ENCODE data around the gene SLC4A8.

The SLC4A8 gene

DNA sequence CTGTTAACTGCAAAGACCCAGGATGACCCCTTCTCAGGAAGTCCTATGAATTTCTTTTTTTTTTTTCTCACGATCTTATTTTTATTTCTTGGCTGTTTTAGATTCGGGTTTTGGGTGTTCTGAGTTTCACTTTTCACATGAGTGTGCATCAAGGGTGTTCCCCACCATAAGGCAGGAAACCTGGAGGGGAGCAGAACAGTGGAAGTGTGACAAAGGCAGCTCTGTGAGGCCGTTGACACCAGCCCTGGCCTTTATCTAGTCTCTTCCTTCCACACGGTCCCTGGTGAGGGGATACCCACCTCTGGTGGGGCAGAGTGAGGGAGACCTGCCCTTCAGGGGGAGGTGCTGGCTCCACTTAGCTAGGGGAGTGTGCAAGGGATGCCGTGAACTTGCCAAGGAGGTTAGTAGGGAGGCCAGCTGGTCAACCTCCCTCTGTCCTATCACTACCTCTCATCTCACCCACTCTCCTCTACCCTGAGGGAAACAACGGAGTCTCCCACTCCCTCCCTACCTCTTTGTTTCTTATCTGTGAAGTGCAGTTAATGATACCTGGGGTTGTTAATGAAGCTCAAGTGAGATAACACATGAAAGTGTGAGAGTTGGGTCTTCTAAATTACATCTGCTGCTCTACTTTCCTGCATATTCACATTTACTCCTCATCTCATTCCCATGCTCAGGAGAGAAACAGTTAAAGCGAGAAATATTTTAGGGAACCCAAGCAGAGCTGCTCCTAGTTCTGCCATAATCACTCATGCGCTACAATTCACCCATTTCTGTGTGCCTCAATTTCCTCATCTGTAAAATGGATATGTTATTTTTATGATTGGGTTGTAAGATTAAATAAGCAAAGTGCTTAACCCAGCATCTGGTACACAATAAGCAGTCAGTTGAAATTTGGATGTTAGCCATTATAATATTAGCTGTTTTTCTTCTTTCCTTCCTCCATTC, 29.1 kb upstream of the SLC4A8 start:
- peak in 1 of 2 donors; percentile 12 for DNase-seq

DNA sequence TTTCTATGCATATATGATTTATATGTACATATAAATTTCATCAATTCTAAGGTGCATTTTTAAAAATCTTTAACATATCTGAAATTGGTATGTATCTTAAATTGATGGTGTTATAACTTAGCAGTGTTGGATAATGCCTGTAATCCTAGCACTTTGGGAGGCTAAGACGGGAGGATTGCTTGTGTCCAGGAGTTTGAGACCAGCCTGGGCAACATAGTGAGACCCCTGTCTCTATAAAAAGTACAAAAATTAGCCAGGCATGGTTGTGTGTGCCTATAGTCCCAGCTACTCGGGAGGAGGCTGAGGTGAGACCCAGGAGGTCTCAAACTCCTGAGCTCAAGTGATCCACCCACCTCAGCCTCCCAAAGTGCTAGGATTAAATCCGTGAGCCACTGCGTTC, 27.0 kb upstream of the SLC4A8 start:
- DNase-seq: no peak

GRCh38 chr12:51399891-51400290, 24.7 kb upstream of the SLC4A8 start:
- DNase-seq: no peak

DNA sequence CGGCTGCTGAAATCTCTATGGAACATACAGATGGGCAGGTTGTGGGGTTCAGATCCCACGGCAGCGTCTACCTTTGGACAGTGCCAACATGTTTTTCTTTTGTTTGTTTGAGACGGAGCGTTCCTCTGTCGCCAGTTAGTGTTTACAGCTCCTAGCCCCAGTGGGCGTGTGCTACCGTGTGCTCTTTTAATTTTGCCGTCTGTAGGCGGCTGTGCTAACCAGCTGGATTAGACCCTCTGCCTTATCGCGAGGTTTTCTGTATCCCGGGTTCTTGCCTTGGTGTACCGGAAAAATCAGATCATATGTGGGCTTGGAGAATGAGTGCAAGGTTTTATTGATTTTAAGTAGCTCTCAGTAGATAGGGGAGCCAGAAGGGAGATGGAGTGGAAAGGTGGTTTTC, 23.6 kb upstream of the SLC4A8 start:
- no peak for DNase-seq

- no peak for DNase-seq
These were observed 23.1 kb upstream of the SLC4A8 start for GRCh38 chr12:51401486-51401885.

DNA sequence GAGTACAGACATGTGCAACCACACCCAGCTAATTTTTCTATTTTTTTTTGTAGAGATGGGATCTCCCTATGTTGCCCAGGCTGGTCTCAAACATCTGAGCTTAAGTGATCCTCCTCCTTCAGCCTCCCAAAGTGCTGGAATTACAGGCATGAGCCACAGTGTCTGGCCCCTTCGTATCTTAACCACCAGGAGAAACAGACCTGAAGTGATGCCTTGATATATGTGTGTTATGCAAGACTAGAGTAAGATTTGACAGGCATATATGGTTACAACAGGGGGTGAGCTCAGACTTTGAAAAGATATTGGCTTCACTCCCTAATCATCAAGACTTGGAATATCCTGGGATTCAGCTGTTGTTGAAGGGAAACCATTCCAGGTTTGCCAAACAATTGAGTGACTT, 22.7 kb upstream of the SLC4A8 start:
- DNase-seq: no peak

DNA sequence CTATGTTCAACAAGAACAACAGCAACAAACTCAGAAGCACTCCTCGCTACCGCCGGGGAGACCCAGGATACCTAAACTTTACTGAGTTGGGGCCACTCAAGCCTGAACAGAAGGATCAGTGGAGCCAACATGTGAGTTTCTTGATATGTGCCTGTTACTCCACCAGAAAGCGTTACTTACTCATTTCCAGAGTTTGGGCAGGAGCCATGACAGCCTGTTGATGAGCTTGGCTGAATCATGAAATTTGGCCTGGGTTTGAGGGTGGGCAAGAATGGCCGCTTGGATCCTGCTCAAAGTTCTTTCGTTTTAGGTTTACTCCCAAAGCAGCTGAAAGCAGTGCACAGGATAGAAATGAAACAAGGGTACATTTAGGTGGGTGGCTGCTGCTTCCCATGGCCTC, 21.5 kb upstream of the SLC4A8 start:
- no peak for DNase-seq

DNA sequence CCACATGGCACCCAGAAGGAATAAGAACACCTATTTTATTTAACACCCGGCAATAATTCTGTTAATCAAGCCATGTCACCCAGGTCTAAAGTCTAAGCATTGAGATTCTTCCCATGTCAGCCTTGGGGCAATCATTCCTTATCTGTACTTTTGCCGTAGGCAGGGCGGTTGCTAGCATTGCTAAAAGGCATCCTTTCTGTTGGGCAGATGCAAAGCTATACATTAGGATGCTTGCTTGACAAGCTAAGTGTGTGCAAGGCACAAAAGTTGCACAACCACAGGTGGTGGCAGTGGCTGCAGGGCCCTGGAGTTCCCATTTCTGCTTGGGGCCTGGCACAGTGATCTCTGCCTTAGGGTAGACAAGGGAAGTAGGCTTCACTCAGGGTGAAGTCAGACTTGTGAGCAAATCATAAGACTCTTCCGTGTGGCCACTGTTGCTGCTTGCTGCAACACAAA, 20.9 kb upstream of the SLC4A8 start:
- DNase-seq: peak in 1 of 2 donors; percentile 25

DNA sequence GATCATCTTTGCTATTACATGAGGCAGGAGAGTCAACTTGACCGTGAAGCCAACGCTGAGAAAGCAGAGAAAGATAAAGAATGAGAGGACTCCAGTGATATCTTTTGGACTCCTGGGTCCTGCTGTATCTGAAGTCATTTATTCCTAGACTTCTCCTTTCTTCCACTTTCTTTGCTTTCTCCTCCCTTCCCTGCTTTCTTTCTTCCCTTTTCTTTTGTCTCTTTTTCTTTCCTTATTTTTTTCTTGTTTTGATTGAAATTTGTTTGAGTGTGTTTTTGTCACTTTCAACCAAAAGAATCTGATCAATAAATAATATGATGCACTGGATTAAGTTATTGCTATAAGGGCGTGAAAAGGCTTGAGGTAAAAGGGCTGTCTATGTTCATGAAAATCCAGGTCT, 20.0 kb upstream of the SLC4A8 start:
- DNase-seq: no peak

DNA sequence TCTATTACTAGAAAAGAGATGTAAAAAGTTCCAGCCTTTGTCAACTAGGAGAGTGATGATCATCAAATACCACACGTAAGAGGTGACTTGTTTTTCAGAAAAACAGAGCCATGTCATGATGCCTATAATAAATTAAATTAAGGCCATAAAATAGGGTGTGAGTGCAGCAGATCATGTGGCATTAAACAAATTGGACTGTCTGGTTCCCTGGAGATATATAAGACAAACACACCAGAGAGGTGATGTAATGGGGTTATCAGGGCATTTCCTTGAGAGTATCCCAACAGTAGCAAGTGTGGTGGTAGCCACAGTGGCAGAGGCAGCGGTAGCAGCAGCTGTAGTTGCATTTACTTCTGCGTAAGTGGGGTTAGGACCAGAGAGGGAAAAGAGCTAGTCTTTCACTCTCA, 18.8 kb upstream of the SLC4A8 start:
- no peak for DNase-seq

DNA sequence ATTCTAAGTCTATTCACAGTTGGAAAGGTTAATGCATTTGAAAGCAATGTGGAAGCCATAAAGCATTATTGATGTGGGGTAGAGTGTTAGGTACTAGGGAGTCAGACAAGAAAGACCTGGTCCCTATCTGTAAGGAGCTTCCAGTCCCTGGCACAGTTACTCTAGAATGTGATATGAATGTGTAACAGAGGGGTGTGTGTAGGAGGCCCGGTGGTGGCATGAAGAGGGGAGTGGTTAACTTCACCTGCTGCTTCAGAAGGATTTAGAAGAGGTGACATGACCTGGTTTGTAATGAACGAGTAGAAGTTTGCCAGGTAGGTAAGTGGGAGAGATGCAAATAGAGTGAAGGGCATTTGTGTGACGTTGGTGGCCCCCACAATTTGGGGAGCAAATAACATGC, 18.3 kb upstream of the SLC4A8 start:
- no peak for DNase-seq

- no peak for DNase-seq
These were observed 17.8 kb upstream of the SLC4A8 start for GRCh38 chr12:51406859-51407258.

DNA sequence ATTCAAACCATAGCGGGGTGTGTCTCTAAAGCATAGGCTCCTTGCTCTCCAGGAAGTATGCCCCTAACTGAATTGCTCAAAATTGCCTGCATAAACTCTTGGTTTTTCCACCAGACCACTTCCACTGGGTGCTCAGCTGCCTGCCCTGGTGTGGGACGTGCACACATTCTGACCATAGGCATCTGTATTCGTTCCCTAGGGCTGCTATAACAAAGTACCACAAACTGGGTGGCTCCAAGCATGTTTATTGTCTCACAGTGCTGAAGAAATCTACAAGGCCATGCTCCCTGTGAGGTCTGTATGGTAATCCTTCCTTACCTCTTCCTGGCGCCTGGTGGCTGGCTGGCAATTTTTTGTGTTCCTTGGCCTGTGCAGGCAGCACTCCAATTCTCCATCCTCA, 17.0 kb upstream of the SLC4A8 start:
- no peak for DNase-seq

DNA sequence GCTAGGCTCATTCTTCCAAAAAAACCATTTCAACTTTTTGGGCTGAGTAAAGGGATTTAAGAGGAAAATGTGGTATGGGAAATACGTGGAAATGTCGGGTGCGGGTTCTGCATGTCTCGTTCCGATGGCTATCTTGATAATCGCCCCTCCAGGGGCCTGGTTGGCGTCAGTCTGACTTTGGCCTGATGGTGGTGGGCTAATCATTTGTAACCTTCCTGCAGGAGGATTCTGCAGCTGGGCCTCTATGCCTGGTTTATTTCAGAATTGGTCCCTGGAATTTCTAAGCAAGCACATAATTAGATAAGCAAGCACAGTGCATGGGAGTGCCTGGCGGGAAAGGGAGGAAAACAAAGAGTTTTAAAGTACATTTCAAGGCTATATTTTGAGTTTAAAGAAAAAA, 14.8 kb upstream of the SLC4A8 start:
- DNase-seq: no peak

DNA sequence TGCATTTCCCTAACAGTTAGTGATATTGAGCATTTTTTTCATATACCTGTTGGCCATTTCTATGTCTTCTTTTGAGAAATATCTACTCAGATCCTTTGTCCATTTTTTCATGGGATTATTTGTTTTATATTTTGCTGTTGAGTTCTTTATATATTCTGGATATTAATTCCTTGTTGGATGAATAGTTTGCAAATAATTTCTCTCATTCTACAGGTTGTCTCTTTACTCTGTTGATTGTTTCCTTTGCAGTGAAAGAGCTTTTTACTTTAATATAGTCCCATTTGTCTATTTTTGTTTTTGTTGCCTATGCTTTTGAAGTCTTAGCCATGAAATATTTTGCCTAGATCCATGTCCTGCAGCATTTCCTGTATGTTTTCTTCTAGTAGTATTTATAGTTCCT, 11.5 kb upstream of the SLC4A8 start:
- no peak for DNase-seq

GRCh38 chr12:51413791-51414190, 10.8 kb upstream of the SLC4A8 start:
- DNase-seq: no peak

DNA sequence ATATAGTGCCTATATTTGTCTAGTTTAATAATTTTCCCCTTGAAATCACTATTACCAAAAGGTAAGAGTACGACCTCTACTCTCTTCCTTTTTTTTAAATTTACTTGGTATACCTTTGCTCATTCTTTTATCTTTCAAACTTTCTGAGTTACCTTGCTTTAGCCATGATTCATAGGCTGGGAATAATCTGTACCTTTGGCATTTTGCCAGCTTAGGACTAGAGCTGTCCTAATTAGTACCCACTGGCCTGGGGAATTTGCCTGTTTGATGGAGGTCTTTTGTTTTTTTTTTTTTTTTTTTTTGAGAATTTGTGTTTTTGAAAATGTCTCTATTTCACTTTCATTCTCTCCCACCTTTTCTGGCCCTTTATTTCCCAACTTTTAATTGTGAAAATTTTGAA, 8.7 kb upstream of the SLC4A8 start:
- DNase-seq: no peak

GRCh38 chr12:51417826-51418225, 6.8 kb upstream of the SLC4A8 start:
- DNase-seq: no peak

GRCh38 chr12:51419425-51420193, 5.0 kb upstream of the SLC4A8 start:
- no peak for DNase-seq

GRCh38 chr12:51421266-51421884, 3.3 kb upstream of the SLC4A8 start:
- DNase-seq: peak in 1 of 2 donors; percentile 48

DNA sequence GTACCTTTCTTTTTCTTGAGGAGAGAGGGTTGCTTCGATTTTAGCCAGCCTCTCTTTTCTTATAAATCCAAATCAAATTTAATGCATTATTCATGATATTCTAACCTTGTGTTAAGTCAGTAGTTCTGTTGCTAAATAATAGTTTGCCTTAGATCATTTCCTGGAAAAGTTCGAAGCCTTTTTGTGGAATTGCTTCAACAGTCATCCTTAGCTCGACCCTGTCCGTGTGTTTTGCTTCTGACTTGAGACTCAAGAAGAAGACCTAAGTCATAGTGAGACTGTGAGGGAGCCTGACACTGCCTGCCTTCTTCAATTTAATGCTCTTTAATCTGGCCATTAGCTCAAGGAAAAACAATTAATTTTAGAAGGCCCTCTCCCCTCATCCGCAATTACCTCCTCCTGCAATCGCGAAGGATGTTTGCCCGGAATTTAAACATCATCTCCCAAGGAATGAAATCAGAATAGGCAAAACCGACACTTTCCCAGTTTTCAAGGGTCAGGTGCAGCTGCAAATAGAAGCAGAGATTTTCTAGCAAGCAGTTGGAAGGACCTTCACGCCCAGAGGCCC, 453 bp upstream of the SLC4A8 start:
- DNase-seq: no peak

DNA sequence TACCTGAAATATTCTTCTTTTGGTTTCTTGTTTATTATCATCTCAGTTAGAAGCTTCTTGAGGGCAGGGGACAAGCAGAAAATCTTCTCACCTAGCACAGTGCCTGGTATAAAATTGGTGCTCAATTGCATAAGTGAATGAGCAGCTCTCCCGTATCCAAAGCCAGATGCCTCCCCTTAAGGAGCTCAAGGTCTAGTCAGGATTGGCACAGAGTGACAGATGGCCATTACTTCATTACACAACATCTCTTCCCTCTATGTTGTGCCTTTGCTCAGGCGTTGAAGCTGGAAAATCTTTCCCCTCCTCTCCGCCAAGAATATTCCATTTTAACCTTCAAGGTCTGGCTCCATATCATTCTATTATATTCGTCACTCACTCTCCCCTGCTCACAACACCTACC, 3.6 kb downstream of the SLC4A8 start:
- DNase-seq: no peak

GRCh38 chr12:51429700-51430099, 5.1 kb downstream of the SLC4A8 start:
- DNase-seq: no peak

Measured in bone marrow (tissue), 2 donors.